Measurements from ENCODE around the gene PABPC3.

PABPC3 gene

DNA sequence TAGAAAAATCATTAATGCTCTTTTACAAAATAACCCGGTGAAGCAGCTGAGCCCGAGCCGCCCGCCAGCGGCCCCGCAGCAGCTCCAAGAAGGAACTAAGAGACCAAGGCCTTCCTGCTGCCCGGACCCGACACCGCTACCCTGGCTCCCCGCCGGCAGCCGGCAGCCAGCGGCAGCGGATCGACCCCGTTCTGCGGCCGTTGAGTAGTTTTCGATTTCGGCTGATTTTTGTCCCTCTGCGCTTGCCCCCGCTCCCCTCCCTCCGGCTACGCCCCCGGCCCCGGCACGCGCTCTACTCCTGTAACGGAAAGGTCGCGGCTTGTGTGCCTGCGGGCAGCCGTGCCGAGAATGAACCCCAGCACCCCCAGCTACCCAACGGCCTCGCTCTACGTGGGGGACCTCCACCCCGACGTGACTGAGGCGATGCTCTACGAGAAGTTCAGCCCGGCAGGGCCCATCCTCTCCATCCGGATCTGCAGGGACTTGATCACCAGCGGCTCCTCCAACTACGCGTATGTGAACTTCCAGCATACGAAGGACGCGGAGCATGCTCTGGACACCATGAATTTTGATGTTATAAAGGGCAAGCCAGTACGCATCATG is at the start of gene PABPC3:
Gene PABPC3, plus strand, starts transcription at position 286 of the 603 bp plus-strand sequence. Its CDS starts 63 bp downstream, at position 349.
- peaks cover 21% of the 10 kb centered on the region for H3K27me3 Mint-ChIP-seq
- H3K4me1 Mint-ChIP-seq: no peaks in the 10 kb centered on the region
- peak within 1 kb of the TSS; percentile 24 for H3K4me3 Mint-ChIP-seq
- peaks cover 2% of the 10 kb centered on the region for H3K9me3 Mint-ChIP-seq
- H3K27ac Mint-ChIP-seq: no peak within 1 kb of the TSS
- H3K36me3 Mint-ChIP-seq: no peaks in the 10 kb centered on the region
- ATAC-seq (ENCODE audit: low read depth): no peak
- DNase-seq (ENCODE audit: low spot score in 2 of 2): no peak

DNA sequence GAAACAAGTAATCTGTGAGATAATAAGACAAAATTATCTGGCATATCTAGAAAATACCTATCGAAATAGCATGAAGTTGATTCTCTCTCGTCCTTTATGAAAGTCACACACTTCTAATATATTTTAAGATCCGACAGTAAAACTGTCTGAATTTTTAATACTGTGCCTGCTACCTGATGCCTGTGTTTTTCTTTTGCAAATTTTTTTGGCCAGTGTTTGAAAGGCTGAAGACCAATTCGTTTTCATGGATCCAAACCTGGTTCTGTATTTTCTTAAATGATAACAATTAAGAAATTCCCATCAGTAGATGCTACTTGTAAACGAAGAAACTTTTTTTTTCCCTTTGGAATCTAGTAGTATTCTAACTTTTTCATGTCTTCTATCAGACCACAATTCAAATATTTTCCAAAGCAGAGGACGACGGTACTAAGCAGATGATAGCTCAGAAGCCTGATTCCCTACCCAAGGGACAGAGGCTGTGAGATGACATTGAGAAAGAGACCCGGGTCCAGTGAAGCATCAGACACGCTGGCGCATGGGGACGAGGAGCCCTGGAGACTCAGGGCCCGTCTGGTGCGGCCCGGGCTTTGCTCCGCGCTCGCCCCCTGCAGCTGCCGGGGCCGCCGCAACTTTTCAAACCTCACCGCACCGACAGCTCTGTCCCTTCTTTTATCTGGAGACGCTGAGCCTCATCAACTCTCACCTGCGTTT is 49.5 kb upstream of the PABPC3 start:
- Mint-ChIP-seq H3K9me3 (peaks cover 10% of the 10 kb centered on the region), H3K4me3 (peak overlapping the region; percentile 21), H3K27me3 (peaks cover 41% of the 10 kb centered on the region), H3K36me3 (peaks cover 9% of the 10 kb centered on the region), H3K27ac (no peak overlapping the region), H3K4me1 (peaks cover 5% of the 10 kb centered on the region)
- DNase-seq (ENCODE audit: low spot score in 2 of 2): no peak
- peak; percentile 29 for ATAC-seq (ENCODE audit: low read depth)

DNA sequence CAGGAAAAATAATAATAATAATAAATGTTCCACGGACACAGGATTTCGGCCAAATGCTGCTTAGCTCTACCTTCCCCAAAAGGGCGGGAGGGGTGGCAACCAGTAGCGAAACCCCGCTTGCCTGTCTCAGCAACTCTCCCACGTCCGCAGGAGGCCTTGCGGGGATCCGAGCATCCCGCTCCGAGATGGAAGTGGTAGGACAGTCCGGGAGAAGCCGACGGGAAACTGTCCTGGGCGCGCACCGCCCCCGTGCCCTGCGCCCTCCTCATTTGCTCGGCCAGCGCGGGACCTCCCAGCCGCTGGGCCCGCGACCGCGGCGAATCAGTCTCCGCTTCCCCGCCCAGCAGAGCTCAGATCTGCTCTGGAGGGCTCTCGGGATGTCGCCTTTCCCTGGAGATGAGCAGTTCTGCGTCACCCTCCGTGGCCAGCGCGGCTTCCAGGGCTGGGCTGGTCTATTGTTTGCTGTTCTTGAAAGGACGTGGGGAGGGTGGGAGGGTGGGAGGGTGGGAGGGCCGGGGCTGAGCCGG is 48.9 kb upstream of the PABPC3 start:
- Mint-ChIP-seq H3K27me3 (peaks cover 35% of the 10 kb centered on the region), H3K4me1 (peaks cover 5% of the 10 kb centered on the region), H3K4me3 (peak overlapping the region; percentile 21), H3K36me3 (peaks cover 10% of the 10 kb centered on the region), H3K9me3 (peaks cover 11% of the 10 kb centered on the region), H3K27ac (no peak overlapping the region)
- DNase-seq (ENCODE audit: low spot score in 2 of 2) (no peak), ATAC-seq (ENCODE audit: low read depth) (peak; percentile 24)

DNA sequence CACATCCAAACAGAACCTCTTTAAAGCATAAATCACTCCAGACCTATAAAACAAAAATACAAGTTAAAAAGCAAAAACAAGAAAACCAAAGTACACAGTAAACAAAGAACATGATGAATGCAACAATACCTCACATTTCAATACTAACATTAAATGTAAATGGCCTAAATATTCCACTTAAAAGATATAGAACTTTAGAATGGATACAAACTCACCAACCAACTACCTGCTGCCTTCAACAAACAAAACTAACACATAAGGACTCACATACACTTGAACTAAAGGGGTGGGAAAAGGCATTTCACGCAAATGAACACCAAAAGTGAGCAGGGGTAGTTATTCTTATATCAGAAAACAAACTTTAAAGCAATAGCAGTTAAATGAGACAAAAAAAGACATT is 44.9 kb upstream of the PABPC3 start:
- ATAC-seq (ENCODE audit: low read depth): no peak
- no peak overlapping the region for H3K4me3 Mint-ChIP-seq
- H3K4me1 Mint-ChIP-seq: peaks cover 7% of the 10 kb centered on the region
- peaks cover 12% of the 10 kb centered on the region for H3K9me3 Mint-ChIP-seq
- peaks cover 10% of the 10 kb centered on the region for H3K36me3 Mint-ChIP-seq
- no peak overlapping the region for H3K27ac Mint-ChIP-seq
- DNase-seq (ENCODE audit: low spot score in 2 of 2): no peak
- peaks cover 24% of the 10 kb centered on the region for H3K27me3 Mint-ChIP-seq

DNA sequence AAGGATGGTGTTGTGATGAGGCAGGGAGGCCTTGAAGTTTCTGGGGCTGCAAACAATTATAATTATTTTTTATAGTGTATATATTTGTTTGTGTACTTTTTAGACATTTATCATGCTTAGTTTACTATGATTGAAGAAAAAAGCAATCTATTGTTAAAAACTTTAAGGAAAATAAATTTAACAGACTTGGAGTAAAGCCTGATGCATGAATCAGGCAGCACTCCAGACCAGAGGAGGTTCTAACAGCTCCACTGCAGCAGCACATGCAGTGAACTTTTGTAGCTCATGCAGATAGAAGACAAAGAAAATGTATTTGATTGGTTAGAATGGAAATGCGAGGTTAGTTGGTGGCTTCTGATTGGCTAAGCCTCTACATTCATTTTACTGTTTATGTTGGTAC is 36.8 kb upstream of the PABPC3 start:
- ATAC-seq (ENCODE audit: low read depth) (no peak), DNase-seq (ENCODE audit: low spot score in 2 of 2) (no peak)
- Mint-ChIP-seq H3K4me1 (peaks cover 25% of the 10 kb centered on the region), H3K36me3 (peaks cover 2% of the 10 kb centered on the region), H3K27ac (peak overlapping the region; percentile 83), H3K27me3 (no peaks in the 10 kb centered on the region), H3K4me3 (no peak overlapping the region), H3K9me3 (peaks cover 2% of the 10 kb centered on the region)

DNA sequence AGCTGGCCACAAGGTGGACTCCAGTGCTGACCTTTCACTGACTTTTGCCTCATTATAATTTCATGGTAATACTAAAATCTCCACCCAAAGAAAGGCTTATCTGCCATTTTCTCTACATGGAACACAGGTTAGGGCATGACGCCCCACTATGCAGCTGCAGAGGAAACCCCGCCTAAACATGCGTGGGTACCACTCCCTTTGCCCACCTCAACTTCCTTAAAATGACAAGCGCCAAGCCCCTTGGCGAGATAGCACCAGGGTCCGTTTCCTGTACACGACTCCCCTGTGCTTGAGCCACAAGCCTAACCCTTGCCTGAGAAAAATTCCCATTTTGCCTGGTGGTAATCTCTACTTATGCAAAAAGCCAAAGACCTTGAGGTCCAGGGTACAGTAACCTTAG is 36.0 kb upstream of the PABPC3 start:
- ATAC-seq (ENCODE audit: low read depth) (peak; percentile 95), DNase-seq (ENCODE audit: low spot score in 2 of 2) (peak in 1 of 2 donors; percentile 44)
- Mint-ChIP-seq H3K4me1 (peaks cover 25% of the 10 kb centered on the region), H3K4me3 (peak overlapping the region; percentile 22), H3K9me3 (peaks cover 2% of the 10 kb centered on the region), H3K36me3 (peaks cover 2% of the 10 kb centered on the region), H3K27ac (peak overlapping the region; percentile 83), H3K27me3 (no peaks in the 10 kb centered on the region)

DNA sequence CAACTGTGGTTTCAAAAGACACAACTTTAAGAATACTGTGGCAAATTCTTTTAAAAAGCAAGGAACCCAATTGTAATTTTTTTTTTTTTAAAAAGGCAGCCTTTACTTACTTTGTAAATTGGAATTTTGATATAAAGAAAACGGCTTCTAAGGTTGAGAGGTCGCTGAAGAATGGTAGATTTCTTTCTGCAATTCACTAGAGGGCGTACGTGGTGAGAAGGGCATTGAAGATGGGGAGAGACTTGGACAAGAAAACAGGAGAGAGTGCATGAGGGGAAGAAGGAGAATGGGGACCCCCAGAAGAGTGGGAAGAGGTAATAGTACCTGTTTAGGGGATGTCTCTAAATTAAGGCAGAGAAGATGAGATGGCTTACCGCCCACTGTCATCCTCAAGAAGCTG is 33.5 kb upstream of the PABPC3 start:
- Mint-ChIP-seq H3K36me3 (peaks cover 2% of the 10 kb centered on the region), H3K27ac (peak overlapping the region; percentile 48), H3K4me1 (peaks cover 30% of the 10 kb centered on the region), H3K27me3 (peaks cover 4% of the 10 kb centered on the region), H3K4me3 (no peak overlapping the region), H3K9me3 (peaks cover 2% of the 10 kb centered on the region)
- no peak for DNase-seq (ENCODE audit: low spot score in 2 of 2)
- no peak for ATAC-seq (ENCODE audit: low read depth)

DNA sequence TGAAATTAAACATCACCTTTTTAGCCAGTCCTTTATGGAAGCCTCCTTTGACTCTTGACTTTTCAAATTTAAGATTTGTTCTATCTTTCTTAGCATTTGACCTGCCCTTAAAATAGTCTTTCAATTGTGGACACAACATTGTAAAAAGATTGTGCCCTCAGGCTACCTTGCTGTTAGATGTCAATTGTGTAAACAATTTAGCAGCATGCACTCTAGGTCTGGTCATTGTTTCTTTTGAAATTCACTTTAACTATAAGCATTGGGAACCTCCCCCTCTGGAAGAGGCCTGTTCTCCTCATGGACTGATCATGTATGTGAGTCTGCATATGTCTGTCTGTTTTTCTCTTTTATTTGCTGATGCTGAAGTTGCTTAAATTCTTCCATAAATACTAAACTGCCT is 31.5 kb upstream of the PABPC3 start:
- Mint-ChIP-seq H3K4me3 (no peak overlapping the region), H3K9me3 (no peaks in the 10 kb centered on the region), H3K36me3 (no peaks in the 10 kb centered on the region)

DNA sequence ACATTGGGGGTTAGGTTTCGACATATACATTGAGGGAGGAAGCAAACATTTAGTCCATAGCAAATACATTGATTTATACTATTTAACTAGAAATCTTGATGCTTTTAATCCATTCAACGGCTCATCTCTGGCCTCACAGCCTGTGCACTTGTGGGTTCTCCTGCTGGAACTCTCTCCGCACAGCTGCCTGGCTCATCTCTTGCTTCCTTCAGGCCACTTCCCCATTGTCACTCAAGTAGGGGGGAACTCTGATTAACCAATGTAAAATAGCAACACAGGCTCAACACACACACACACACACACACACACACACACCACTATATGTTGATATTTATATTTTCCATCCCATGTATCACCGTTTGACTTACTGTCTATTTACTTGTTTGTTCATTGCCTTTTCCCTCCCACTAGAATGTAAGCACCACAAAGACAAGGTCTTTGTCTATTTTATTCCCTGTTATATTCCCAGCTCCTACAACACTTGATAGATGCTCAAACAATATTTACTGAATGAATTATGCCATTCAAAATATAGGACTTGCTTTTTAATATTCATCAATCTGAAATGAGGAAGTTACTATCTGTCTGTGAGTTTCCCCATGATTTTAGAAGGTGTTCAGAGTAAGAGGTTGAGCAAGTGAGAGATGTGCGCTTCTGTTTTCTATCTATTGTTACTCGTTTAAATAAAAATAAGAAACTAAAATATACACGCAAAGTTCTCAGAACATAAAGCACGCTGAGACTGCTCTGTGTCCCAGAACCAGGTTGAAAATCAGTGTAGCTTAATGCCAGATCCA is 29.8 kb upstream of the PABPC3 start:
- DNase-seq (ENCODE audit: low spot score in 2 of 2) (no peak), ATAC-seq (ENCODE audit: low read depth) (peak; percentile 58)
- no peak overlapping the region for H3K4me3 Mint-ChIP-seq
- H3K27ac Mint-ChIP-seq: peak overlapping the region; percentile 1
- H3K4me1 Mint-ChIP-seq: peaks cover 16% of the 10 kb centered on the region
- no peaks in the 10 kb centered on the region for H3K36me3 Mint-ChIP-seq
- H3K27me3 Mint-ChIP-seq: peaks cover 15% of the 10 kb centered on the region
- H3K9me3 Mint-ChIP-seq: no peaks in the 10 kb centered on the region

More for the DNA sequence above, 31.5 kb upstream of the PABPC3 start:
- no peak for DNase-seq (ENCODE audit: low spot score in 2 of 2)
- ATAC-seq (ENCODE audit: low read depth): no peak
- Mint-ChIP-seq H3K27ac (no peak overlapping the region), H3K27me3 (peaks cover 10% of the 10 kb centered on the region), H3K4me1 (peaks cover 25% of the 10 kb centered on the region)

DNA sequence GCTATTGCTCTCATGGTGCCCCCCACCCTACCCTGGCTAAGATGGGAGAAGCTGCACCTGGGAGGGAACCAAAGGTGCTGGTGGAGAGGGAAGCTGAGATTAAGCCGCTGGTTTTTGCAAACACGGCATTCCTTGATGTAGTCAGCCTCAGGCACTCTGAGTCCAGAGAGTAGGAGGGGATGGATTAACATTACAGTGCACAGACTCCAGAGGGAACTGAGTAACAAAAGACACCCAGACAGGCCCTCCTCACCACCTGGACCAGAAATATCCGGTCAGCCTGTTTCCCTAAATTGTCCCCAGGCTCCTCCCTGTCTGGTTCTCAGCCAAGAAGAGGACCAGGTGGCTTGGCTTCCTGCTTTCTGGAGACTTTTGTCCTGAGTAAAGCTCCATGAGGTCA is 28.9 kb upstream of the PABPC3 start:
- Mint-ChIP-seq H3K27ac (no peak overlapping the region), H3K4me1 (peaks cover 10% of the 10 kb centered on the region), H3K4me3 (no peak overlapping the region), H3K27me3 (peaks cover 15% of the 10 kb centered on the region), H3K36me3 (no peaks in the 10 kb centered on the region), H3K9me3 (no peaks in the 10 kb centered on the region)
- ATAC-seq (ENCODE audit: low read depth) (no peak), DNase-seq (ENCODE audit: low spot score in 2 of 2) (no peak)

DNA sequence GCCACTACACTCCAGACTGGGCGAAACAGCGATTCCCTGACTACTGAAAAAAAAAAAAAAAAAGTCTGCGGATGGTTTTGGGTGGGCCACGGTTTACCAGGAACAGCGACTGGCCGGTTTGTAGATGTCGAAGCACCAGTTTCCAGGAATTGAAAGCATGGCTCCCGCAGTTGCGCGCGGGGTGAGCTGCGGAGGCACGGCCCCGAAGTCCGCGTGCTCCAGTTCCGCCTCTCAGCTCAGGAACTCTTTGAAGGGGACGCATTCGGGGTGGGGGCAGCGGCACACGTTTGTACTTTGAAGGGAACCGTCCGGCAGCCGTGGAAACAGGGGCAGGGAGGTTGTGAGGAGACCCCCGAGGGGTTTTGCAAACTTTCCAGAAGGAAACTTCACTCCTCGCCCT is 27.1 kb upstream of the PABPC3 start:
- ATAC-seq (ENCODE audit: low read depth) (no peak), DNase-seq (ENCODE audit: low spot score in 2 of 2) (no peak)
- Mint-ChIP-seq H3K27me3 (peaks cover 15% of the 10 kb centered on the region), H3K4me1 (peaks cover 7% of the 10 kb centered on the region), H3K4me3 (no peak overlapping the region), H3K9me3 (no peaks in the 10 kb centered on the region), H3K36me3 (no peaks in the 10 kb centered on the region), H3K27ac (no peak overlapping the region)

DNA sequence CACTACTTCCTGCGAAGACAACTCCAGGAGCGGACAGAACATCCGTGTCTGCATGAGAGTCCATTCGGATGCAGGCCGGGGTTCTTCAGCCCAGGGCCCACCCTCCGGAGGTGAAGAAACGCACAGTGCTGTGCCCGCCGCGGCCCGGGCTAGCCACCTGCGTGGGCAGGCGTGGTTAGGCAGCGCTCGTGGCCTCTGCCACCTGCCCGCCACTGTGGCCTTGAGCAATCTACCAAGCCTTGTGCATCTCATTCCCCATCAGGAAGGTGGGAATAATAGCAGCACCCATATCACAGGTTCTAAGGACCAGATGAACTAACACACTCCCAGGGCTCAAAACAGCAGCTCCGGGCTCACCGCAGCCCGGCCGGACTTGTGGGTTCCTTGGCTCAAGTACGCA is 26.7 kb upstream of the PABPC3 start:
- Mint-ChIP-seq H3K4me1 (peaks cover 7% of the 10 kb centered on the region), H3K27ac (no peak overlapping the region), H3K4me3 (no peak overlapping the region), H3K36me3 (no peaks in the 10 kb centered on the region), H3K9me3 (no peaks in the 10 kb centered on the region), H3K27me3 (peaks cover 15% of the 10 kb centered on the region)
- no peak for ATAC-seq (ENCODE audit: low read depth)
- no peak for DNase-seq (ENCODE audit: low spot score in 2 of 2)

DNA sequence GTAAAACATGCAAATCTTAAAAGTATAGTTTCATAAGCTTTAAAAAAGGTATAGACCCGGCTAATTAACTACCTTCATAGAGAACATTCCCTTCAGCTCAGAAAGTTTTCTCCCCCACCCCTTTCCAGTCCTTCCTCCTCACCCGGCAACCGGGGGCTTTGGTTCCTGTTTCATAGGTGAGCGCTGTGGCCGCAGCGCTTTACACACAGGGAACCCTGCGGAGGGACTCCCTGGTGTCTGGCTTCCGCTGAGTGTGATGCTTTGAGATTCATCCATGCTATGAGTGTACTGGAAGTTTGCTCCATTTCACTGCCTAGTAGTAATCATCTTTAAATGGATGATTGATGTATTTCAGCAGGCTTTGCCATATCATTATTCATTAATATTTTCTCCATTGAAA is 26.0 kb upstream of the PABPC3 start:
- no peak overlapping the region for H3K4me3 Mint-ChIP-seq
- H3K27me3 Mint-ChIP-seq: peaks cover 17% of the 10 kb centered on the region
- DNase-seq (ENCODE audit: low spot score in 2 of 2) (no peak), ATAC-seq (ENCODE audit: low read depth) (no peak)
- H3K4me1 Mint-ChIP-seq: peaks cover 7% of the 10 kb centered on the region
- H3K27ac Mint-ChIP-seq: no peak overlapping the region
- no peaks in the 10 kb centered on the region for H3K9me3 Mint-ChIP-seq
- no peaks in the 10 kb centered on the region for H3K36me3 Mint-ChIP-seq

DNA sequence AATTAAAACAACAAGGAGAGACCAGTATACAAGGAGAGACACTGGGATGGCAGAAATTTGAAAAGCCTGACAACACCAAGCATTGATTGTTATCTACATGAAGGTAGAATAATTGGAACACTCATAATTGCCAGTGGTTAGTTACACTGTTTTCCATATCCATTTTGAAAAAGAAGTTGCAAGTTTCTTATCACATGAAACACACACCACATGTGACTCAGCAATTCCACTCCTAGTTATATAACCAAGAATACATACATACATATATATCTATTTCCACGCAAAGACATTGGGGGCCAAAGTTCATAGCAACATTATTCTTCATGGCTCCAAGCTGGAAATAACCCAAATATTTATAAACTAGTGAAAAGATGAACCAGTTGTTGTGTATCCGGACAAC is 15.2 kb upstream of the PABPC3 start:
- Mint-ChIP-seq H3K27me3 (peaks cover 4% of the 10 kb centered on the region), H3K4me1 (no peaks in the 10 kb centered on the region), H3K9me3 (no peaks in the 10 kb centered on the region), H3K27ac (no peak overlapping the region), H3K36me3 (no peaks in the 10 kb centered on the region), H3K4me3 (no peak overlapping the region)
- ATAC-seq (ENCODE audit: low read depth) (no peak), DNase-seq (ENCODE audit: low spot score in 2 of 2) (no peak)

All from memory B cell (primary cell).